ENCODE data around the gene F12.

Gene F12

GRCh38 chr5:177410575-177410974 lies 1.2 kb upstream of the F12 start:
- peak in 1 of 5 experiments; percentile 58 for DNase-seq

GRCh38 chr5:177405805-177406204 lies 3.6 kb downstream of the F12 start:
- DNase-seq: no peak

DNA sequence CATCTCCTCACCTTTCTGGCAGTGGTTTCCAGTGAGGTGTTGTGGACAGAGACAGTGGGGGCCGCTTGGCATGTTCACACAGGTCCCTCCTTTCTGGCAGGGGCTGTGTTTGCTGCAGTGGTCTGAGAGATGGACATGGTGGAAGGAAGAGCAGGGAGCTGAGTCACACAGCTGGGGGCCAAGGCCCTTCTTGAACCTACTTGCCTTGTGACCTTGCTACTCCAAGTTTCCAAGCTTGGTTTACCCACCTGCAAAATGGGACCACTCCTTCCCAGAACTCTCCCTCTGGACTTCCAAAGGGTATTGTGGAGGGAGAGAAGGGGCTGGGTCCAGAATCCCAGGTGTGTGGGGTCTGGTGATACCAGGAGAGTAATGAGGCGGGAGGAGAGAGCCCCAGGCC lies 4.1 kb downstream of the F12 start:
- DNase-seq: no peak

GRCh38 chr5:177404641-177405179 lies 4.7 kb downstream of the F12 start:
- no peak for DNase-seq

GRCh38 chr5:177403792-177404640 lies 5.3 kb downstream of the F12 start:
- DNase-seq: peak; percentile 63 to 90 (median 79)

GRCh38 chr5:177403102-177403791 lies 6.1 kb downstream of the F12 start:
- peak in 4 of 5 experiments; percentile 37 to 75 (median 62) for DNase-seq

DNA sequence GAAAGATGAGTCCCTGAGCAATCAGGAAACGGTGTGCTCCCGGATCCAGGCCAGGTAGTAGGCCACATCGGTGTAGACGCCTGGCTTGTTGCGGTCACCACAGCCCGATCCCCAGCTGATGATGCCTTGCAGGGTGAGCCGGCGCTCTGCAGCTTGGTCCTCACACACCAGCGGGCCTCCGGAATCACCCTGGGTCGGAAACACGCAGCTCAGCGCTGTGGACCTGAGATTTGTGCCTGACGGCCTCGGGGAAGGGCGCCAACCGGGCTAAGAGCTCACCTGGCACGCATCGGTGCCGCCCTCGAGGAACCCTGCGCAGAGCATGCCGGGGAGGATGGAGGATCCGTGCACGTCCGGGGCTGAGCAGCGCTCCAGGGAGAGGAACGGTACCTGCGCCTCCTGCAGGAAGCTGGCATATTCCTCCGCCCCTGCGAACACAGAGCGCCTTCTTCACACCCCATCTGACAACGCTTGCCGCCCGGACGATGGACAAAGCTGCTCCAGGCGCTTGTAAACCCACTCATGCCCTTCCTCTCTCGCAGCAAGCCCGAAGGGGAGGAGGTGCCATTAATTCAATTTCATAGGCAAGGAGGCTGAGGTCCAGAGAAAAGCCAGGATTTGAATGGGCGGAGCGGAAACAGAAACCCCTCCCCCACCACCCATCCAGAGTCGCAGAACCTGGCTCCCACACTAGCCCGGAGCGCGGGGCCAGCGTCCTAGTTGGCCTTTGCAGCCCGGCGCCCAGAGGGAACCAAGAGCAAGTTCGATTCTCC lies 6.9 kb downstream of the F12 start:
- DNase-seq: peak; percentile 37 to 75 (median 53)

DNA sequence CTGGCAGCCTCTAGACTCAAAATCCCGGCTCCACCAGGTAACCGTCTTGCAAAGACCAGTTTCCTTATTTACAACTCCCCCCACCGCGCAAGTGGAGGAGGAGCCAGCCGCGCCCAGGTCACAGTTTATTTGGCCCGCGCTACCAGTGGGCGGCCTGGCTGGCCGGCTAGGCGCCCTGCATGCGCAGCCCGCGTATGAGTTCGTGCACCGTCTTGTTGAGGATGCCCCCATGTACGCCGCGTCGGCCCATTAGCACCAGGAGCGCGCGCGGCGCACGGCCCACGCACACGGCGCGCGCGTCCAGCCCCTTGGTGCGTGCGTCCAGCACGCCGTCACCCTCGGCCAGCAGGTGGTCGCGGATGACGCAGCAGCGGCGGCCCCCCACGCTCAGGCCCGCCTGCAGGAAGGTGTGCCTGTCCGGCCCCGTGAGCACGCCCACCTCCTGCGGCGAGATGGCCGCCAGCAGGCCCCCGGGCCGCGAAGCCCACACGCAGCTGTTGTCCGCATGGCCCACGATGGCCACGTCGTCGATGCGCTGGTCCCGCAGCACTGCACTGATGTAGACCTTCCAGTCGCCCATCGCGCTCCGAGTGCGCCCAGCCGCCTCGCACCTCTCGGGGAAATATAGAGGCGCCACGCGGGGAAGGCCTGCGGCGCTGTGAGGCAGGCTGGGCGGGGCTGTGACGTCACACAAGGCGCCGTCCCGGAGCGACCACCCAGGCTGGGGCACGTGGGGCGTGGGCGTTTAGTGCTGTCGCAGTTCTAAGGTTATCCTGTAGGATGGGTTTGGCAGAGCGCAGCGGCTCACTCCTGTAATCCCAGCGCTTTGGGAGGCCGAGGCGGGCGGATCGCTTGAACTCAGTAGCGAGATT lies 9.1 kb downstream of the F12 start, which contains the start of gene PFN3:
PFN3 (minus strand) TSS at position 665 of the 872 bp plus-strand sequence; CDS start at position 580, 85 bp downstream.
- no peak for DNase-seq

- no peak for DNase-seq
Observed at GRCh38 chr5:177397875-177398390, 11.4 kb downstream of the F12 start.

- DNase-seq: no peak
Observed at GRCh38 chr5:177396807-177397206, 12.6 kb downstream of the F12 start.

DNA sequence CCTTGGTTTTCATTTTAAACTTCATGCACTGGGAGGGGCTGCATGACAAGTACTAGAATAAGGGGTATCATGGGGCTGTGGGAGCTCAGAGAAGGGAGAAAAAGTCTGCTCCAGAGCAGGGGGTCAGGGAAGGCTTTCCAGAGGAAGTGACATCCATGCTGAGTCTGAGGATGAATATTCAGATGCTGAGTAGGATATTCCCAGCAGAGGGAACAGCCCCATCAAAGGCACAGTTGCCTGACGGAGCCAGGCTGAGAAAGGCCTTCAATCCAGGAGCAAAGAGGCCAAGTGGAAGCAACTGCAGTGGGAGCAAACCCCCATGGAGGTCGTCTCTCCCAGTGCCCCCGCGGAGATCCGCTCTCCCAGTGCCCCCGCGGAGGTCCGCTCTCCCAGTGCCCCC lies 13.3 kb downstream of the F12 start:
- DNase-seq: no peak

- no peak for DNase-seq
Observed at GRCh38 chr5:177393990-177394389, 15.4 kb downstream of the F12 start.

GRCh38 chr5:177393206-177393765 lies 16.1 kb downstream of the F12 start:
- no peak for DNase-seq

DNA sequence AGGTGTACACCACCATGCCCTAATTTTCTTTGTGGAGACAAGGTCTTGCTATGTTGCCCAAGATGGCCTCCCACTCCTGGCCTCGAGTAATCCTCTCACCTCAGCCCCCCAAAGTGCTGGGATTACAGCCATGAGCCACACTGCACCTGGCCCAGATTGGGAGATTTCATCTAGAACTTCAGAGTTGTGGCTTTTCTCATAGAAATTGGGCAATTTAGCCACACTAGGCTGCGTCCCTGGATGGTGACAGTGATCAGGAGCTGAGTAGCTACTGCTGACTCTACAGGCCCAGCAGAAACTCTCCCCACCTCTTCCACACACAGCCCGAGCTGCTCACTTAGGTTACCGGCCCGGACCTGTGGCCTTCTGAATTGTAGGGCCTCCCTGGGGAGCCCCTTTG lies 16.6 kb downstream of the F12 start:
- no peak for DNase-seq

DNA sequence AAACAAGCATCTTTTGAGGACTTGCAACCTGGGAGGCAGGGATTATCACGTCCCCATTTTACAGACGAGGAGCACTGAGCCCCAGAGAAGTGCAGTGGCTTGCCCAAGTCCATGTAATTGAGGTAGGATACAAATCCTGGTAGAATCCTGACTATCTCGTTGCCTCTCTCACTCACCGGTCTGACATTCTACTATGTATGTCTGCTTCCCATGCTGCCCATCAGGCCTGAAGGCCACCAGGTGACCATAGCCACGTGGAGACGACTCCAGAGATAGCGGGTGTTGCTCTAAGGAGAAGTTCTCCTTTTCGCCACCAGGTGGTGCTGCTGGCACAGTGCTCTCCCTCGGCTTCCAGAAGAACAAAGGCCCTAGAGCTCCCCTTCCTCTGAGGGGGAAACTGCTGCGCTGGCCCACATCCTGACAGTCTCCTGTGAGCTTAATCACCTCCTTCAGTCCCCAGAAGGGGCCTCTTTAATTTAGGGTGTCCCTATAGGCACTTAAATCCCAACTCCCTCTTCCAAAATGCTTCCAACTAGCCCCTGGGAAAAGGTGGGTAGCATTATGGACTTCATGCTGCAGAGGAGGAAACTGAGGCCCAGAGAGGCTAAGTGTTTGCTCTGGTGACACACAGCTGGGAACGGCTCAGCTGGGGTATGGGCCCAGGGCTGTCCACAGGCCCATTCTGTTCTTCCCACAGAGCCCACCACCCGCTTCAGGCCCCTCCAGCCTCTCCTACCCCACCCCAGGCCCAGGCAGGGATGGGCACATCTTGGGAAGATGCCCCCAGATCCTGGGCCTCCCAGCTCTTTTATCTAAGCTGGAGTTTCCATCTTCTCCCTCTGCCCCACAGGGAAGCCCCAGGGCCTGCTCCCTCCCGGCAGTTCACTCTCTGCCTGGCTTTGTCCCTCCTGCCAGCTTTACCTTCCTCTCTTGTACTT lies 18.7 kb downstream of the F12 start:
- DNase-seq: peak; percentile 56 to 89 (median 80)

DNA sequence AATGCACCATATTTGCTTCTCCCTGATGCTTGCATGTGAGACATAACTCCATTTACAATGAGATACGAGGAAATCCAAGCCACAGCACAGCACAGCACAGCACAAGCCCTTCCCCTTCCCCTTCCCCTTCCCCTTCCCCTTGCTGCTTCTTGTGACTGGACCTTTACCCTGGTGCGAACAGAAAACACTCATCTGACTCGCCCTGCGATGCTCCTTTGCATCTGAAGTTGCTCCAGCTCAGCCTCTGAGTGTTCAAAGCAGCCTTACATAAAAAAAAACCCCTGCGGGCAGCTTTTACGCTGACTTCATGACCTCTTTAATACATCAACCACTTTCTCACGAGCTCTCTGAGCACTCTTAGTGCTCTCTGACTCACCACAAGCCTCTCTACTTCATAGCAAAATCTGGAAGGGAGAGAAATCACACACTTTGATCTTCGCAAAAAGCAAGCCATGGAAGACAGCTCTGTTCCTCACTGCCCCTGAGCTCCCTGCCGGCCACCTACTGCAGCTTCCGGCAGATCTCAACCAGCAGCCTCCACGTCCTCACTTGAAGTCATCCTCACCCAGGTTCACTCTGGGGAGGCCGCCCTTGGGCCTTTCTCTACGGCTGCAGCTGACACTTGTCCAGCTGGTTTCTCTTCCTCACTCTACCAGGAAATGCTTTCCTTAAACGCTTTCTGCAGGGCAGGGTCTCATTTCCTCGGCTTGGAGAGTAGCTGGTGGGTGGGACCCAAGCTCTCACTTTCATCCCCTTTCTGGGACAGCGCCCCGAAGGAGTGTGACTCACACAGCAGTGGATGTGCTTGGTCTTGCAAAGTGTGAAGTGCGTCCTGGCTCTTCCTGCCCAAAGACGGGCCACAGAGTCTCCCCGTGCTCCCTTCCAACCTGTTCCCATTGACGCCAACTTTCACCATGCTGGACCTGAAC lies 19.9 kb downstream of the F12 start:
- DNase-seq: peak in 4 of 5 experiments; percentile 27 to 88 (median 58)

DNA sequence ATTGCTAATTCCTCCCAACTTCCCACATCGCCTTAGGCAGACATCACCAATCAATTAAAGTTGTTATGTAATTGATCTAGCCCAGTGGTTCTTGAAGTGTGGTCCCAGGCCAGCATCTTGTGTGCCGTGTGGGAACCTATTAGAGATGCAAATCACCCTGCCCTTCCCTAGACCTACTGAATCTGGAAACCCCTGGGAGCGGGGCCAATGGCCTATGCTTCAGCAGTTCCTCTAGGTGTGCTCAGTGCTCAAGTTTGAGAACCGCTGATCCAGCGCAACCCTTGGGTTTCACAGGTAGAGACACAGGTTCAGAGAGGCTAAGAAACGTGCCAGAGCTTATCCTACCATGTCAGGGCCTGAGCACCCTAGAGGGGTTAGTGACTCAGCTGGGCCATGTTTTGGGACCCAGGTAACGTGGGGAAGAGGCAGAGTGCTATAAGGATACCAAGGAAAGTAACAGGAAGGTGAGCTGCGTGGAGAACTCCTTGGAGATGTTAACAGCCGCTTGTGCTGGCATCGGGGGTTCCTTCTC lies 20.8 kb downstream of the F12 start:
- DNase-seq: no peak

DNA sequence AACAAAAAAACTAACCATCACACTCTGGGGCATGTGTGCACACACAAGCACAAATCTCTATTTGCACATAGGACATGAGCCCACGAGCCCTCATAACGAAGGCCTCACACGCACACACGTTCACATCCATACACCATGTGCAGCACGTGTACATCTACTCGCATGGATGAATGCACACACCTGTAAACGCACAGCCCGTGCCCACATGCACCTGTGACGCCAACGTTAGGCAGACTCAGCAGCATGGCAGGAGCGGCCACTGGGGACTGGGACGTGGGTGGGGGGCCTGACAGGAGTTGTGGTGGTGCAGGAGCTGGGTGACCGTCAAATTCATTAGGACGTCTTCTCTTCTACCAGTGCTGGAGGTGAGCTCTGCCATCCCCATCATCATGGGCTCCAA lies 22.0 kb downstream of the F12 start:
- no peak for DNase-seq

DNA sequence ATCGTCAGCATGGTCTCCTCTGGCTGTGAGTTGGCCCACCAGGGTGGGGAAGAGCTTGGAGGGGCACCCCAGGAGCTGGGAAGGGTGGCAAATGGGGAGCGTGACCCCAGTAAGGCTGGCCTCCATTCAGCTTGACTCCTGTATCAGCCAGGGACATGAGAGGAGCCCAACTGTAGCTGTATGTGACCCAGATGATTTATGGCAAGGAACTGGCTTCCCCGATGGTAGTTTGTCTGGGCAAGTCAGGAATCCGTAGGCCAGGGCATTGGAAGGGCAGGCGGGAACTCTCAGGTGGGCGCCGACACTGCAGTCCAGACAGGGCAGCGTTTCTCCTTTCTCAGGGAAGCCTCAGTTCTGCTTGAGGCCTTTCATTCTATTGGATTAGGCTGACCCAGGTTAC lies 22.8 kb downstream of the F12 start:
- DNase-seq: no peak

Measured in T-helper 2 cell (primary cell).